MM.1S (cell line): ENCODE results near the gene RAB31.

Experiments
- CTCF ChIP-seq: fragments of 300-600 bp; sonication (generic); IDR thresholded peaks from 2 replicates; pipeline ENCODE4 v1.5.1; 2016; ENCODE audit warnings: antibody characterized with exemption, low read length, mixed read lengths
- EZH2 ChIP-seq: fragments of 300-600 bp; sonication (generic); optimal IDR thresholded peaks from 2 replicates; pipeline ENCODE3; 2017; ENCODE audit warnings: low read depth, mild to moderate bottlenecking, antibody characterized with exemption, low read length, mixed read lengths
- EZH2phosphoT487 ChIP-seq: fragments of 300-600 bp; sonication (generic); IDR thresholded peaks from 2 replicates; pipeline ENCODE4 v1.6.1; 2018; ENCODE audit warnings: antibody characterized with exemption, low read length

GRCh38 chr18:9809697-9810096 is 101.6 kb downstream of the RAB31 start:
- no peak for TF ChIP-seq EZH2
- TF ChIP-seq CTCF: no peak
- TF ChIP-seq EZH2phosphoT487: no peak
